Myocyte (in vitro differentiated cells): ENCODE data around the gene SMOC2. TPM values are rescaled to one million over a fixed set of nuclear protein-coding genes. Genes with fewer than 3 reads are reported as not detected.

Experiments
- DNase-seq: peaks from one replicate; pipeline ENCODE4 v3.0.0-alpha.2; 2012; ENCODE audit warnings: low read depth
- total RNA-seq: library from RNA; depleted of rRNA; stranded (reverse); fragments of >200 nt; gene quantifications from 2 replicates; pipeline ENCODE4 v1.2.3, GENCODE V29; 2014

Gene SMOC2
- total RNA-seq, 1 donor from 2014 or later, result not detected

GRCh38 chr6:168620578-168620977 is 179.6 kb downstream of the SMOC2 start:
- no peak for DNase-seq

- DNase-seq, result no peak
Measured at GRCh38 chr6:168623736-168624135, 182.8 kb downstream of the SMOC2 start.

- DNase-seq, result no peak
Measured at GRCh38 chr6:168624540-168624939, 183.6 kb downstream of the SMOC2 start.

- no peak for DNase-seq
Measured at GRCh38 chr6:168624948-168625347, 184.0 kb downstream of the SMOC2 start.

GRCh38 chr6:168625602-168626001 is 184.6 kb downstream of the SMOC2 start:
- no peak for DNase-seq

GRCh38 chr6:168626046-168626602 is 185.1 kb downstream of the SMOC2 start:
- no peak for DNase-seq

GRCh38 chr6:168627506-168628175 is 186.7 kb downstream of the SMOC2 start:
- no peak for DNase-seq

GRCh38 chr6:168628176-168628553 is 187.2 kb downstream of the SMOC2 start:
- no peak for DNase-seq

GRCh38 chr6:168628732-168629245 is 187.8 kb downstream of the SMOC2 start:
- DNase-seq, result no peak

GRCh38 chr6:168631564-168631963 is 190.6 kb downstream of the SMOC2 start:
- DNase-seq, result no peak

- no peak for DNase-seq
Measured at GRCh38 chr6:168632694-168633093, 191.7 kb downstream of the SMOC2 start.

GRCh38 chr6:168634541-168635328 is 193.8 kb downstream of the SMOC2 start:
- DNase-seq, result no peak

GRCh38 chr6:168636147-168637004 is 195.4 kb downstream of the SMOC2 start:
- DNase-seq, result no peak

- no peak for DNase-seq
Measured at GRCh38 chr6:168637834-168638233, 196.8 kb downstream of the SMOC2 start.

- no peak for DNase-seq
Measured at GRCh38 chr6:168638468-168639271, 197.7 kb downstream of the SMOC2 start.

- no peak for DNase-seq
Measured at GRCh38 chr6:168640181-168640580, 199.2 kb downstream of the SMOC2 start.

- no peak for DNase-seq
Measured at GRCh38 chr6:168640768-168641167, 199.8 kb downstream of the SMOC2 start.

- no peak for DNase-seq
Measured at GRCh38 chr6:168641446-168641845, 200.5 kb downstream of the SMOC2 start.

- DNase-seq, result no peak
Measured at GRCh38 chr6:168643401-168643800, 202.4 kb downstream of the SMOC2 start.

GRCh38 chr6:168645326-168645725 is 204.3 kb downstream of the SMOC2 start:
- DNase-seq, result no peak
